Measurements from ENCODE around the gene VPS13A.

- TF ChIP-seq CTCF (conservative IDR thresholded peaks at IDR 0.05; ENCODE audit: low read length) (no peak), EZH2phosphoT487 (IDR thresholded peaks at IDR 0.05; ENCODE audit: borderline replicate concordance, low read depth, low read length) (no peak)
Observed at GRCh38 chr9:77435277-77435676, 257.9 kb downstream of the VPS13A start.
